GM18861 (cell line): ENCODE data around the gene NOX4.
"Not testable (repeated sequence)": the region's sequence is repeated elsewhere in the genome, so short reads cannot be mapped to it uniquely, and the experiment has no call there.

Source experiments
- ATAC-seq: cut with Tn5 transposase; IDR thresholded peaks from one replicate; pipeline ENCODE4 v1.9.1; 2021; ENCODE audit not compliant: unreplicated experiment

NOX4 gene

GRCh38 chr11:89309321-89309985, 181.7 kb downstream of the NOX4 start:
- ATAC-seq: not testable (repeated sequence)

DNA sequence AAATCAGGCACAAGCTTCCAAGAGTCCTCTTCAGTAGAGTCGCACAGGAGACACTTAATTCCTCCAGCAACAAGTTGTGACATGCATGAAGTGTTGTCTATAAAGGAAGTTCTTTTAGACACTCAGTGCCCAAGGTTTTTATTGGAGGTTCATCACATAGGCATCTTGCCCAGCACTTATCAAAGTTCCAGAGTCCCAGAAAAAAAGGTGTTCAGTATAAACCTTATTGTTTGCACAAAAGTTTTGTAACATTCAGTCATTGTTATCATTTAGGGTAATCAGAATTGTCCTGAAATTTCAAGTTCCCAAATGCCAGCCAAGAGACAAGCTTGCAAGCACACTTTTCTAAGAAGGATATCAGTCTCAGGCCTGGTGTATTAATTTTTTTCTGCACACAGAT, 182.9 kb downstream of the NOX4 start:
- not testable (repeated sequence) for ATAC-seq

DNA sequence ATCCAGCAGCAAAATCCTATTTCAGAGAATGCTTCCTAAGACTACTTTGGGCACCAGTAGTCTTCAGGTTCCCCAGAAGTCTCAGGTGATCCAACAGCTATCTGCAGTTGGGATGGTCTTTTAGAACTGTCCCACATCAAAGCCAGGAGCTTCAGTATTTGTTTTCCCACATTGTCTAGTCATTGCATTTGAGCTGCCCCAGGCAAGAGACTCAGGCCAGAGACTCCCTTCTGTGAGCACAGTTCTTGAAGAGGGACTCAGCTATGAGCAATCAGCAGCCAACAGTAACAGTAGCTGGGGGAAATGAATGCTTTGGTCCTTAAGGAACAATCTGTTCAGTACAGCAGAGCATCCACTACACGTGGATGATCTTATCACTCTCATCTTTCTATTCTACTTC, 188.1 kb downstream of the NOX4 start:
- not testable (repeated sequence) for ATAC-seq

DNA sequence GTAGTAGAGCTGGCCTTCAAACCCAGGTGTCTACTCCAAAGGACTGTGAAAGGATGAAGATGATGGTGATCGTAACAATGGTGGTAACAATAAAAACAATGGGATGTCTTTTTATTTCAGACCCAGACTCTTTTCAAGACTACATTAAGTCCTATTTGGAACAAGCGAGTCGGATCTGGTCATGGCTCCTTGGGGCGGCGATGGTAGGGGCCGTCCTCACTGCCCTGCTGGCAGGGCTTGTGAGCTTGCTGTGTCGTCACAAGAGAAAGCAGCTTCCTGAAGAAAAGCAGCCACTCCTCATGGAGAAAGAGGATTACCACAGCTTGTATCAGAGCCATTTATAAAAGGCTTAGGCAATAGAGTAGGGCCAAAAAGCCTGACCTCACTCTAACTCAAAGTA, 196.2 kb downstream of the NOX4 start:
- not testable (repeated sequence) for ATAC-seq

DNA sequence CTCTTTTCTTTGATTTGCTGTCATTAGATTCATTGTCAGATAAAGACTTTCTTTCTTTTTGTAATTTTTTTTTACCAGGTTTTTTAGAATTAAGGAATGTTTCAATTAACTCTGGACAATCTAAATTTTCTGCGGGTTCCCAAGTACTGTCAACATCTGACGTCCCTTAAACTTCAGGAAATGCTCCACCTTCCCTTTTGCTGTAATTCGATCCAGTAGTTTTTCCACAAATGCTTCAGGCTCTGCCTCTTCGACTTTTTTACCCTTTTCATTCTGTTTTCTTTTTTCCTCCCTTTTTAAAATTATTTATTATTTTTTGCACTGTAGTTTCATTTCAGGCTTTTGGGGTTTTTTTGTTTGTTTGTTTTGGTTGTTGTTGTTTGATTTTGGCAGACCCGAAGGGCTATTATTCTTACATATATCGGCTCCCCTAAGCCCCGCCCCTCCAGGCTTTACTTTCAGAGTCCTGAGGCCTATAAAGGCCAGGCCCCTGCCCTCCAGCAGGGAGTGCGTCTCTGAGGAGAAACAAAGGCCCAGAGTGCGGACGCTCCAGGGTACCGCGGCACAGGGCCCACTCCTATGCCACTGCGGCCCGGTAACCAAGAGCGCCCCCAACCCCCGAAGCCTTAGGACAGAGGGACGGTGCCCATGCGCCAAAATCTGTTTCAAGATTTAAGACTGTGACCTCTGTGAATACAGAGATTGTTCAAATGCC, 197.1 kb downstream of the NOX4 start:
- no peak for ATAC-seq

- ATAC-seq: not testable (repeated sequence)
Observed at GRCh38 chr11:89288004-89288403, 203.2 kb downstream of the NOX4 start.

- ATAC-seq: not testable (repeated sequence)
Observed at GRCh38 chr11:89286601-89287000, 204.6 kb downstream of the NOX4 start.

DNA sequence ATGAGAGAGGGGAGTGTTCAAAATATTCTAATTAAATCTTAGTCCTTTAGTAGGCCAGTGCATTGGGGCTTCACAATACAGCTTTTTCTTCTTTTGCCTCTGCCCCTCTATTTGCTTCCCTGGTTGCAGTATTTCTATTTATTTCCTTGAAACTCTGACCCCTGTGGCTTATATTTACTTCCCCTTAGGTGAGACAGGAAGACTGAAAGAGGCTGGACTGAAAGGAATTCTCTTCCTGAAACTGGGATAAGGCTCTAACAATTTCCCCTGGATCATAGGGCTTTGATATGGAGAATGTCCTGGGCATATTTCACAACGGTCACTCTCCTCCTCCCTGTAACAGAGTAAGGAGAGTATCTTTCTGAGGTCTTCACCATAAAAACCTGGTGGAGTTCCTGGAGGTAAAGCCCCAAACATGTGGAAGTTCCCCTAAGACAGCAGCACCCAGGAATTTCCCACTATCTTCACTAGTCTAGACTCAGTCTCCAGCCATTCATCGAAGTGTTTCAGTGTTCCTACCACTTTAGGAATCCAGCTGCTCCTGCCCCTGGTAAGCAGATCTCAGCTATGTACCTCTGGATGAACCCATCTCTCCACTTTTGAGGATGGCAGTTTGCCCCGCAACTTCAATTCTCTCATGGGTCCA, 210.0 kb downstream of the NOX4 start:
- ATAC-seq: not testable (repeated sequence)

DNA sequence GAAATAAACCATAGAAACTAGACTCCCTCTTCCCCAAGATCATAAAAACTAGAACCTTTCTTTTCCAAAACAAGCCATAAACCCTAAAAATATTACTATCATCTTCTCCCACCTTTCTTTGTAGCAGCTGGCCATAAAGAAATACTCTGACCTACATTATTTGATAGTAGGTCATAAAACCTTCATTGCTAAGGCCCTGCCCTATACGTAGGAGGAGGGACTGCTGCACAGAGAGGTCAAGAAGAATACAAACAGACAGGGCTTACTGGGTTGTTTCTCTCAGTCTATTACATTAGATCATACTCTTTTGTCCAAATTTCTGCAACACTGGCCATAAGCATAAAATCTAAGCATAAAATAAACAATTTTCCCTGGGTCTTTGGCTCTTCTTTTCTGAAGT, 212.0 kb downstream of the NOX4 start:
- ATAC-seq: no peak

DNA sequence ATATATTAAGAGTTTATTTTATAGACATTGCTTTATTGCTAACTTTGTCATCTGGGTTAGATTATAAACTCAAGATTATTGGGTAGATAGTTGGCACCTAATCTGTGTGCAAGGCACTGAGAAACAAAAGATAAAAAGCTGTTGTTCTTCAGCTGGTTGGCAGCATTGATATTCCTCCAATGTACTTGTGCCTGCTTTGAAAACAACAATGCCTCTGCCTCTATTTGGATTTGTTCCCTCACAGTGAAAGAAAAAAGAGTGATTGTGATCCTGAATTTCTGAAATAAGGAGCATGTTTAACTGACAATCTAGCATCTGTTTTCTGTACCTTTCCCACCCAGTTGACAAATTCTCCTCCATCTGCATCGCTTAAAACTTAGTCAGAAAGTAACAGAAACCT, 215.2 kb downstream of the NOX4 start:
- ATAC-seq: no peak
